Liver (tissue), 9 donors: ENCODE measurements around the gene EPHB4. TPM values are rescaled to one million over a fixed set of nuclear protein-coding genes. Genes with fewer than 3 reads are reported as not detected.

Experiments used
- DNase-seq: peaks from one replicate; pipeline ENCODE4 v3.0.0-alpha.2; 2017; ENCODE audit warnings: low spot score
- H3K27ac ChIP-seq, 2 donors: one replicate each; pipeline ENCODE4 v1.7.0; 2013; ENCODE audit warnings: inconsistent platforms in 2 of 2, low read length in 2 of 2, control low read depth in 1 of 2, low read depth in 1 of 2, mild to moderate bottlenecking in 1 of 2
- H3K27me3 ChIP-seq, 4 donors: one replicate each; pipeline versions ENCODE4 v1.6.1 to v1.7.0; 2013; ENCODE audit warnings: low read length in 3 of 4, inconsistent platforms in 1 of 4, mild to moderate bottlenecking in 1 of 4, moderate library complexity in 1 of 4; ENCODE audit not compliant: control insufficient read depth in 4 of 4, insufficient read depth in 4 of 4
- H3K36me3 ChIP-seq, 4 donors: one replicate each; pipeline versions ENCODE4 v1.6.1 to v1.7.0; 2013; ENCODE audit warnings: low read length in 3 of 4, mild to moderate bottlenecking in 3 of 4, low read depth in 1 of 4, moderate library complexity in 1 of 4; ENCODE audit not compliant: control insufficient read depth in 4 of 4, insufficient read depth in 3 of 4
- H3K4me1 ChIP-seq, 4 donors: one replicate each; pipeline versions ENCODE4 v1.6.1 to v1.7.0; 2013; ENCODE audit warnings: low read length in 3 of 4, mild to moderate bottlenecking in 3 of 4, moderate library complexity in 1 of 4; ENCODE audit not compliant: control insufficient read depth in 4 of 4, insufficient read depth in 4 of 4
- H3K4me3 ChIP-seq, 3 donors: one replicate each; pipeline versions ENCODE4 v1.6.1 to v1.7.0; 2013; ENCODE audit warnings: low read length in 3 of 3, control low read depth in 1 of 3, low read depth in 1 of 3, mild to moderate bottlenecking in 1 of 3
- H3K9ac ChIP-seq, 2 donors: one replicate each; pipeline ENCODE4 v1.7.0; 2013; ENCODE audit warnings: low read length in 2 of 2, mild to moderate bottlenecking in 2 of 2, moderate library complexity in 2 of 2, control low read depth in 1 of 2, low read depth in 1 of 2
- H3K9me3 ChIP-seq, 4 donors: one replicate each; pipeline versions ENCODE4 v1.6.1 to v1.7.0; 2013; ENCODE audit warnings: low read length in 3 of 4; ENCODE audit not compliant: control insufficient read depth in 4 of 4
- ATF3 ChIP-seq: IDR thresholded peaks from 2 replicates; pipeline ENCODE4 v1.6.1; 2016; ENCODE audit warnings: antibody characterized with exemption
- CTCF ChIP-seq: fragments of 150-350 bp; IDR thresholded peaks from 2 replicates; pipeline ENCODE4 v1.5.1; 2017; ENCODE audit warnings: improper control_type of control experiment, low read depth, low read length; ENCODE audit not compliant: missing input control
- EGR1 ChIP-seq, 2 donors: IDR thresholded peaks; 2 replicates each; pipeline ENCODE4 v1.6.1; 2016 to 2018; ENCODE audit warnings: antibody characterized with exemption in 2 of 2, low read depth in 2 of 2
- FOXA1 ChIP-seq: IDR thresholded peaks from 2 replicates; pipeline ENCODE4 v1.6.1; 2016; ENCODE audit warnings: antibody characterized with exemption
- FOXA2 ChIP-seq: IDR thresholded peaks from 2 replicates; pipeline ENCODE4 v1.6.1; 2016; ENCODE audit warnings: antibody characterized with exemption
- GABPA ChIP-seq, 2 donors: IDR thresholded peaks in 1 of 2; conservative IDR thresholded peaks in 1 of 2; 2 replicates each; pipeline ENCODE4 v1.6.1; 2016; ENCODE audit warnings: antibody characterized with exemption in 2 of 2, mild to moderate bottlenecking in 1 of 2, moderate library complexity in 1 of 2
- HNF4A ChIP-seq, 2 donors: conservative IDR thresholded peaks; 2 replicates each; pipeline ENCODE4 v1.6.1; 2016; ENCODE audit warnings: antibody characterized with exemption in 2 of 2, mild to moderate bottlenecking in 2 of 2
- HNF4G ChIP-seq: IDR thresholded peaks from 2 replicates; pipeline ENCODE4 v1.6.1; 2016; ENCODE audit warnings: antibody characterized with exemption
- JUND ChIP-seq, 2 donors: IDR thresholded peaks; 2 replicates each; pipeline ENCODE4 v1.6.1; 2016; ENCODE audit warnings: antibody characterized with exemption in 2 of 2
- MAX ChIP-seq: IDR thresholded peaks from 2 replicates; pipeline ENCODE4 v1.6.1; 2016; ENCODE audit warnings: antibody characterized with exemption
- NR2F2 ChIP-seq: IDR thresholded peaks from 2 replicates; pipeline ENCODE4 v1.6.1; 2016; ENCODE audit warnings: antibody characterized with exemption
- RAD21 ChIP-seq, 2 donors: IDR thresholded peaks; 2 replicates each; pipeline ENCODE4 v1.6.1; 2016; ENCODE audit warnings: antibody characterized with exemption in 2 of 2, mild to moderate bottlenecking in 2 of 2
- REST ChIP-seq: IDR thresholded peaks from 2 replicates; pipeline ENCODE4 v1.6.1; 2016; ENCODE audit warnings: antibody characterized with exemption, mild to moderate bottlenecking
- RXRA ChIP-seq, 2 donors: IDR thresholded peaks; 2 replicates each; pipeline ENCODE4 v1.6.1; 2017 to 2018; ENCODE audit warnings: antibody characterized with exemption in 2 of 2, mild to moderate bottlenecking in 1 of 2
- SP1 ChIP-seq: IDR thresholded peaks from 2 replicates; pipeline ENCODE4 v1.6.1; 2018; ENCODE audit warnings: antibody characterized with exemption, mild to moderate bottlenecking
- TAF1 ChIP-seq: conservative IDR thresholded peaks from 2 replicates; pipeline ENCODE4 v1.6.1; 2016; ENCODE audit warnings: antibody characterized with exemption, mild to moderate bottlenecking
- YY1 ChIP-seq: IDR thresholded peaks from 2 replicates; pipeline ENCODE4 v1.6.1; 2016; ENCODE audit warnings: antibody characterized with exemption, mild to moderate bottlenecking
- ZBTB33 ChIP-seq: IDR thresholded peaks from 2 replicates; pipeline ENCODE4 v1.6.1; 2016; ENCODE audit warnings: antibody characterized with exemption
- WGBS: extraction: QIAGEN DNeasy Blood & Tissue Kit; methylation state at CpG from one replicate; pipeline ENCODE4 v1.1.7; 2013; 5-methylcytosine and 5-hydroxymethylcytosine counted together
- polyA plus RNA-seq, 2 donors: library from polyadenylated mRNA; stranded (reverse) in 1 of 2; unstranded in 1 of 2; fragments of 200-250 nt in 1 of 2; fragments of >200 nt in 1 of 2; fragmentation: Nextera tagmentation in 1 of 2; extraction: Ambion mirVana in 1 of 2; gene quantifications; one replicate each; pipeline versions ENCODE4 v1.2.1 to v1.2.3, GENCODE V29; 2013 to 2015
- total RNA-seq, 2 donors: library from RNA; depleted of rRNA; stranded (reverse); fragments of >200 nt; gene quantifications; one replicate each; pipeline ENCODE4 v1.2.3, GENCODE V29; 2014
- donor health status: healthy.
- donor health status: healthy.
- donor health status: healthy.
- donor health status: healthy.
- donor health status: healthy.

The EPHB4 gene
- total and polyA plus RNA-seq, 4 donors = 14.4 to 53.0 (median 50.0) TPM

- TF ChIP-seq REST (no peak), ZBTB33 (no peak), YY1 (no peak), HNF4A (conservative IDR thresholded peaks at IDR 0.05) (no peak), SP1 (no peak)
Observed at GRCh38 chr7:100773491-100773890, 53.8 kb downstream of the EPHB4 start (continued).

GRCh38 chr7:100768784-100769183 lies 58.5 kb downstream of the EPHB4 start:
- no peak overlapping the region for H3K4me3 ChIP-seq
- H3K36me3 ChIP-seq = no peaks in the 10 kb centered on the region
- WGBS = 91% methylated on average over 7 of the region's 7 CpGs
- no peak overlapping the region for H3K27ac ChIP-seq
- TF ChIP-seq FOXA2 = no peak
- H3K4me1 ChIP-seq = no peaks in the 10 kb centered on the region
- no peak overlapping the region for H3K9ac ChIP-seq
- no peaks in the 10 kb centered on the region for H3K9me3 ChIP-seq
- no peaks in the 10 kb centered on the region for H3K27me3 ChIP-seq
- DNase-seq = no peak

GRCh38 chr7:100765250-100765649 lies 62.1 kb downstream of the EPHB4 start:
- 88% methylated on average over 16 of the region's 16 CpGs for WGBS
- H3K27me3 ChIP-seq = no peaks in the 10 kb centered on the region
- no peaks in the 10 kb centered on the region for H3K36me3 ChIP-seq
- no peak for TF ChIP-seq TAF1
- TF ChIP-seq EGR1 (IDR thresholded peaks at IDR 0.05; ENCODE audit: low read depth in 2 of 2) = no peak
- TF ChIP-seq ZBTB33 = no peak
- no peak for TF ChIP-seq REST
- no peak for TF ChIP-seq ATF3
- no peak for TF ChIP-seq GABPA (IDR thresholded peaks at IDR 0.05 in 1 of 2, conservative IDR thresholded peaks at IDR 0.05 in 1 of 2)
- no peak for TF ChIP-seq FOXA2
- TF ChIP-seq JUND (IDR thresholded peaks at IDR 0.05) = no peak
- TF ChIP-seq RAD21 (IDR thresholded peaks at IDR 0.05) = no peak
- TF ChIP-seq MAX = no peak
- TF ChIP-seq SP1 = no peak
- no peak for TF ChIP-seq FOXA1
- no peak for TF ChIP-seq HNF4A (conservative IDR thresholded peaks at IDR 0.05)
- TF ChIP-seq YY1 = no peak
- no peak for TF ChIP-seq HNF4G
- TF ChIP-seq RXRA (IDR thresholded peaks at IDR 0.05) = no peak
- TF ChIP-seq NR2F2 = no peak
- TF ChIP-seq CTCF = no peak
- H3K9me3 ChIP-seq = no peaks in the 10 kb centered on the region
- H3K27ac ChIP-seq = no peak overlapping the region
- no peak overlapping the region for H3K4me3 ChIP-seq
- no peaks in the 10 kb centered on the region for H3K4me1 ChIP-seq
- no peak overlapping the region for H3K9ac ChIP-seq
- DNase-seq = no peak
